Psoas muscle (tissue), 8 donors: ENCODE results near the gene ADRA1B. TPM values are rescaled to one million over a fixed set of nuclear protein-coding genes. Genes with fewer than 3 reads are reported as not detected.

ENCODE experiments used
- ATAC-seq, 4 donors: fragments of 200-7000 bp; cut with Tn5 transposase; one replicate each; pipeline ENCODE4 v1.9.1; 2020; ENCODE audit warnings: moderate library complexity in 3 of 4, mild to moderate bottlenecking in 2 of 4
- DNase-seq, 2 donors: peaks; one replicate each; pipeline ENCODE4 v3.0.0-alpha.2; 2020
- H3K27ac ChIP-seq: fragments of 200-600 bp; one replicate; pipeline ENCODE4 v1.8.0; 2022
- H3K27me3 ChIP-seq, 3 donors: fragments of 200-600 bp in 1 of 3; one replicate each; pipeline versions ENCODE4 v1.6.1 to v1.8.0; 2013 to 2022; ENCODE audit warnings: low read length in 2 of 3, mild to moderate bottlenecking in 2 of 3, moderate library complexity in 1 of 3; ENCODE audit not compliant: insufficient read depth in 3 of 3
- H3K36me3 ChIP-seq, 2 donors: fragments of 200-600 bp in 1 of 2; one replicate each; pipeline versions ENCODE4 v1.6.1 to v1.8.0; 2013 to 2022; ENCODE audit warnings: low read depth in 1 of 2, mild to moderate bottlenecking in 1 of 2, moderate library complexity in 1 of 2; ENCODE audit not compliant: insufficient read depth in 1 of 2
- H3K4me1 ChIP-seq: fragments of 200-600 bp; one replicate; pipeline ENCODE4 v1.8.0; 2022
- H3K4me3 ChIP-seq: fragments of 200-600 bp; one replicate; pipeline ENCODE4 v1.8.0; 2022; ENCODE audit warnings: mild to moderate bottlenecking
- H3K9me3 ChIP-seq: fragments of 200-600 bp; one replicate; pipeline ENCODE4 v1.8.0; 2022
- WGBS, 3 donors: extraction: QIAGEN DNeasy Blood & Tissue Kit; methylation state at CpG; one replicate each; pipeline versions ENCODE4 v1.1.6 to v1.1.7; 2013; 5-methylcytosine and 5-hydroxymethylcytosine counted together
- intact Hi-C, 2 donors: fragments of 100-400 bp; cut with DNase I; formaldehyde crosslinking; loops; one replicate each; pipeline versions ENCODE4 v1.11.0 to v1.14.2; 2022
- polyA plus RNA-seq, 3 donors: library from polyadenylated mRNA; stranded (reverse); fragments of 200-250 nt; gene quantifications; one replicate each; pipeline ENCODE4 v1.2.3, GENCODE V29; 2013
- total RNA-seq, 4 donors: library from RNA; stranded (reverse); fragmentation: NEBNext Ultra II Directional in 2 of 4; extraction: Animal tissue kit (Norgen Biotek cat#: 25700) in 2 of 4; gene quantifications; one replicate each; pipeline versions ENCODE4 v1.2.1 to v1.2.4, GENCODE V29; 2021 to 2023
- TF ChIP-seq, protein P1 (sequence below): fragments of 200-600 bp; IDR thresholded peaks from one replicate; pipeline ENCODE4 v1.8.0; 2022; ENCODE audit warnings: antibody characterized with exemption
- donor health status: healthy with polysubstance abuse.
- donor health status: DM: no; HTN: no; CAD: no; lungs with moderate emphysema.
- donor health status: Bipolar disorder and iron deficiency.
- donor health status: healthy.
- donor health status: DM: yes; HTN: yes; CAD: no.
- donor health status: DM: no; HTN: no; CAD: no.
- donor health status: DM: no; HTN: no; CAD: no.
- donor health status: DM: yes; HTN: yes; CAD: no.

Gene ADRA1B
- total and polyA plus RNA-seq, 7 donors: 0.06 to 1.3 (median 0.24) TPM; not detected in 1

GRCh38 chr5:159906943-159907342 is 9.3 kb upstream of the ADRA1B start:
- Histone ChIP-seq H3K36me3 (no peaks in the 10 kb centered on the region), H3K27ac (no peak overlapping the region), H3K4me3 (no peak overlapping the region), H3K4me1 (no peaks in the 10 kb centered on the region), H3K27me3 (no peaks in the 10 kb centered on the region), H3K9me3 (no peaks in the 10 kb centered on the region)
- no peak for DNase-seq
- 41 to 44% (median 43%) methylated on average over 3 of the region's 3 CpGs for WGBS, 3 donors
- TF ChIP-seq, protein P1, sequence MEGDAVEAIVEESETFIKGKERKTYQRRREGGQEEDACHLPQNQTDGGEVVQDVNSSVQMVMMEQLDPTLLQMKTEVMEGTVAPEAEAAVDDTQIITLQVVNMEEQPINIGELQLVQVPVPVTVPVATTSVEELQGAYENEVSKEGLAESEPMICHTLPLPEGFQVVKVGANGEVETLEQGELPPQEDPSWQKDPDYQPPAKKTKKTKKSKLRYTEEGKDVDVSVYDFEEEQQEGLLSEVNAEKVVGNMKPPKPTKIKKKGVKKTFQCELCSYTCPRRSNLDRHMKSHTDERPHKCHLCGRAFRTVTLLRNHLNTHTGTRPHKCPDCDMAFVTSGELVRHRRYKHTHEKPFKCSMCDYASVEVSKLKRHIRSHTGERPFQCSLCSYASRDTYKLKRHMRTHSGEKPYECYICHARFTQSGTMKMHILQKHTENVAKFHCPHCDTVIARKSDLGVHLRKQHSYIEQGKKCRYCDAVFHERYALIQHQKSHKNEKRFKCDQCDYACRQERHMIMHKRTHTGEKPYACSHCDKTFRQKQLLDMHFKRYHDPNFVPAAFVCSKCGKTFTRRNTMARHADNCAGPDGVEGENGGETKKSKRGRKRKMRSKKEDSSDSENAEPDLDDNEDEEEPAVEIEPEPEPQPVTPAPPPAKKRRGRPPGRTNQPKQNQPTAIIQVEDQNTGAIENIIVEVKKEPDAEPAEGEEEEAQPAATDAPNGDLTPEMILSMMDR: no peak
- no peak for ATAC-seq
- intact Hi-C loops: no loop called here

DNA sequence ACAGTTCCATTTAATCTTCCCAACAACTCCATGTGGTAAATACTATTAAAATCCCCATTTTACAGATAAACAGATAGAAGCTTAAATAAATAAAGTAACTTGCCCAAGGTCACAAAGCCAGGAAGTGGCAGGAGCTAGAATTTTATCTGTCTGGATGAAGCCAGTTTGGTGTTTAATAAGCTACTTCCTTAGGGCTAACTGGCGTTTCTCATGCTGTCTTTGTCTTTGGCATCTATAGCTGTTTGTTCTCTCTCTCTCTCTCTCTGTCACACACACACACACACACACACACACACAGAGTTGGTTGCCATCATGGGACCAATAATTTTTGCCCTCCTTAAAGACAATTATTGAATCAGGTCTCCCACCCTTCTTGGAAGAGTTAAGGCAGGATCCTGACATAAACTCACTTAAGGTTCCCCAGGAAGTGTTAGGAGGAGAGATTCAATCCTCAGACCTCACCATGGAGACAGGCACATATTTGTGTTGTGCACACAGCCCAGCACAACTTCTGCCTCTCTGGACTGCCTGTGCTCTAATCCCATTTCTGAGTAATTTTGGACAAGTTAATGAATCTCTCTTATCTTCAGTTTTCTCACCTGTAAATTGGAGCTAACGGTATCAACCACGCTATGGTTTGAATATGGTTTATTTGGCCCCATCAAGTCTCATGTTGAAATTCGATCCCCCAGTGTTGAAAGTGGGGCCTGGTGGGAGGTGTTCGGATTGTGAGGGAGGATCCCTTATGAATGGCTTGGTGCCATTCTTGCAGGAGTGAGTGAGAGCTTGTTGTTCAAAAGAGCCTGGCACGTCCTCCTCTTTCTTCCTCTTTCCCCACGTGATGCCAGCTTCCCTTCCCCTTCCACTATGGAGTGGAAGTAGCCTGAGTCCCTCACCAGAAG is 8.3 kb upstream of the ADRA1B start:
- Histone ChIP-seq H3K4me3 (no peak overlapping the region), H3K27ac (no peak overlapping the region), H3K27me3 (no peaks in the 10 kb centered on the region), H3K9me3 (no peaks in the 10 kb centered on the region), H3K36me3 (no peaks in the 10 kb centered on the region), H3K4me1 (no peaks in the 10 kb centered on the region)
- intact Hi-C loops: no loop called here
- TF ChIP-seq, protein P1: no peak
- DNase-seq (no peak), ATAC-seq (no peak)
- 49 to 56% (median 52%) methylated on average over 7 of the region's 7 CpGs for WGBS, 3 donors

DNA sequence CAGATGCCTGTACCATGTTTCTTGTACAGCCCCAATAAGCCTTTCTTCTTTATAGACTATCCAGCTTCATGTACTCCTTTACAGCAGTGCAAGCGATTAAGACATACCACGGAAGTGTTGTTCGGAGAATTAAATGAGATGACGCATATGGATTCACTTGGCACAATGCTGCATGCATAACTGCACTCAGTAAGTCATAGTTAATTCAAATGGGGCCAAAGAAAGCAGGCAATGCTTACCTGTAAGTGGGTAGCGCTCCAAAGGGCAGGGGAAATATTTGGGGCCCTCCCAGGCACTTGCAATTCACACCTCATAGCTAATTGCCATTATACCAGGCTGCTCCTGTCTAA is 7.7 kb upstream of the ADRA1B start:
- Histone ChIP-seq H3K27me3 (no peaks in the 10 kb centered on the region), H3K4me1 (no peaks in the 10 kb centered on the region), H3K36me3 (no peaks in the 10 kb centered on the region), H3K27ac (no peak overlapping the region), H3K4me3 (no peak overlapping the region), H3K9me3 (no peaks in the 10 kb centered on the region)
- 70 to 83% (median 82%) methylated on average over 5 of the region's 5 CpGs for WGBS, 3 donors
- TF ChIP-seq, protein P1: no peak
- intact Hi-C loops: no loop called here
- ATAC-seq (no peak), DNase-seq (no peak)

DNA sequence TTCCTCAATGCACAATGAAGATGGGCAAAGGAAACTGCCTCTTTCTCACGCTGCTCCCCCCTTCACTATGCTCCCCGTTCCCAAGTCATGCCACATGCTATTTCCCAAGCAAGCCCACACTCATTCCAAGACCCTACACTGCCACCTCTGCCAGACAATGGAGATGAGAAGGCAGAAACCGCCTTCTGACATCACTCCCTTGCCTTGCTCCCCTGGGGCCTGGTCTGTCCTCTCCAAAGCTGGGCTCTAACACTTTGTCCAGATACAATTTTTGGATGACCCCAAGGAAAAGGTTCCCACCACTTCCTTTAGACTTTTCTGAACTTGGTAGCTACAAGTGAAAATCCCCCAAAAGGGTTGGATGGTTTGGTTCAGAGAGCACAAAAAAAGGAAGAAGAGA is 7.2 kb upstream of the ADRA1B start:
- WGBS, 3 donors: 69 to 85% (median 79%) methylated on average over 3 of the region's 3 CpGs
- TF ChIP-seq, protein P1: no peak
- no peaks in the 10 kb centered on the region for H3K36me3 ChIP-seq
- no peak overlapping the region for H3K27ac ChIP-seq
- no peaks in the 10 kb centered on the region for H3K27me3 ChIP-seq
- no peak overlapping the region for H3K4me3 ChIP-seq
- no peaks in the 10 kb centered on the region for H3K4me1 ChIP-seq
- ATAC-seq (no peak), DNase-seq (no peak)
- intact Hi-C loops: no loop called here
- no peaks in the 10 kb centered on the region for H3K9me3 ChIP-seq
